Suprapubic skin (tissue), 4 donors: ENCODE data around the gene PIP5K1B. TPM values are rescaled to one million over a fixed set of nuclear protein-coding genes. Genes with fewer than 3 reads are reported as not detected.

Experiments
- DNase-seq, 2 donors: peaks; one replicate each; pipeline ENCODE4 v3.0.0-alpha.2; 2019; ENCODE audit warnings: low spot score in 2 of 2
- H3K27ac ChIP-seq: fragments of 200-600 bp; sonication (generic); one replicate; pipeline ENCODE4 v1.5.1; 2019
- H3K27me3 ChIP-seq: fragments of 200-600 bp; sonication (generic); one replicate; pipeline ENCODE4 v1.5.1; 2019
- H3K36me3 ChIP-seq: fragments of 200-600 bp; sonication (generic); one replicate; pipeline ENCODE4 v1.5.1; 2019
- H3K4me1 ChIP-seq: fragments of 200-600 bp; sonication (generic); one replicate; pipeline ENCODE4 v1.5.1; 2019
- H3K4me3 ChIP-seq: fragments of 200-600 bp; sonication (generic); one replicate; pipeline ENCODE4 v1.5.1; 2019; ENCODE audit warnings: mild to moderate bottlenecking
- H3K9me3 ChIP-seq: fragments of 200-600 bp; sonication (generic); one replicate; pipeline ENCODE4 v1.5.1; 2019
- EP300 ChIP-seq: sonication (generic); formaldehyde crosslinking; IDR thresholded peaks from one replicate; pipeline ENCODE4 v1.6.1; 2017; ENCODE audit warnings: antibody characterized with exemption
- POLR2A ChIP-seq, 2 donors: fragments of 450-650 bp; IDR thresholded peaks; one replicate each; pipeline ENCODE4 v1.6.1; 2017; ENCODE audit warnings: antibody characterized with exemption in 2 of 2, mild to moderate bottlenecking in 2 of 2, moderate library complexity in 2 of 2
- POLR2AphosphoS5 ChIP-seq, 3 donors: sonication (generic); formaldehyde crosslinking; IDR thresholded peaks; one replicate each; pipeline ENCODE4 v1.6.1; 2017; ENCODE audit warnings: antibody characterized with exemption in 3 of 3
- WGBS: methylation state at CpG from one replicate; pipeline ENCODE4 v1.1.5; 2018; 5-methylcytosine and 5-hydroxymethylcytosine counted together
- total RNA-seq, 4 donors: library from RNA; depleted of rRNA; stranded (reverse); fragments of >200 nt; gene quantifications; one replicate each; pipeline ENCODE4 v1.1.0, GENCODE V29; 2016
- TF ChIP-seq, protein P1 (sequence below), 2 donors: fragments of 200-600 bp in 1 of 2; fragments of 450-650 bp in 1 of 2; sonication (generic) in 1 of 2; IDR thresholded peaks; one replicate each; pipeline ENCODE4 v1.5.1; 2016 to 2019; ENCODE audit warnings: antibody characterized with exemption in 2 of 2, mild to moderate bottlenecking in 1 of 2, moderate library complexity in 1 of 2

PIP5K1B gene
- total RNA-seq, 4 donors from 2014 or later, result 1.7 to 7.8 (median 3.4) TPM

DNA sequence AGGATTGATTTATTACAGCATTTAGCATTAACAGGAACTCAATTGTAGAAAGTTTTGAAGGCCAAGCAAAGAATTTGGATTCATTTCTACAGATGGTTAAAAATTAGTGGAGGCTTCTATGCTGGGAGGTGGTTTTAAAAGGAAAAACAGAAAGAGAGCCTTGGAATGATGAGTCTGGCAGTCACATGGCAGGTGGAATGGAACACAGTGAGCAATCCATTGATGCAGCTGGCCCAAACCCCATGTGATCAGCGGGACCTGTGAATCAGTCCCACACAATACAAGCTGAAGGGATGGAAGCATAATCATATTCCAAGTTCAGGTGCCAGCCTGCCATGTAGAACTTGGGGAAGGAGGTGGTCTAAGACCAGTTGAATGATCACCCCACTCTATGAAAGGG, 147.9 kb downstream of the PIP5K1B start:
- Histone ChIP-seq H3K9me3 (no peaks in the 10 kb centered on the region), H3K4me3 (no peak overlapping the region), H3K27ac (no peak overlapping the region), H3K4me1 (no peaks in the 10 kb centered on the region), H3K27me3 (no peaks in the 10 kb centered on the region), H3K36me3 (no peaks in the 10 kb centered on the region)
- no peak for DNase-seq
- TF ChIP-seq, protein P1, sequence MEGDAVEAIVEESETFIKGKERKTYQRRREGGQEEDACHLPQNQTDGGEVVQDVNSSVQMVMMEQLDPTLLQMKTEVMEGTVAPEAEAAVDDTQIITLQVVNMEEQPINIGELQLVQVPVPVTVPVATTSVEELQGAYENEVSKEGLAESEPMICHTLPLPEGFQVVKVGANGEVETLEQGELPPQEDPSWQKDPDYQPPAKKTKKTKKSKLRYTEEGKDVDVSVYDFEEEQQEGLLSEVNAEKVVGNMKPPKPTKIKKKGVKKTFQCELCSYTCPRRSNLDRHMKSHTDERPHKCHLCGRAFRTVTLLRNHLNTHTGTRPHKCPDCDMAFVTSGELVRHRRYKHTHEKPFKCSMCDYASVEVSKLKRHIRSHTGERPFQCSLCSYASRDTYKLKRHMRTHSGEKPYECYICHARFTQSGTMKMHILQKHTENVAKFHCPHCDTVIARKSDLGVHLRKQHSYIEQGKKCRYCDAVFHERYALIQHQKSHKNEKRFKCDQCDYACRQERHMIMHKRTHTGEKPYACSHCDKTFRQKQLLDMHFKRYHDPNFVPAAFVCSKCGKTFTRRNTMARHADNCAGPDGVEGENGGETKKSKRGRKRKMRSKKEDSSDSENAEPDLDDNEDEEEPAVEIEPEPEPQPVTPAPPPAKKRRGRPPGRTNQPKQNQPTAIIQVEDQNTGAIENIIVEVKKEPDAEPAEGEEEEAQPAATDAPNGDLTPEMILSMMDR (IDR thresholded peaks at IDR 0.05), result no peak
- no peak for TF ChIP-seq POLR2AphosphoS5 (IDR thresholded peaks at IDR 0.05)
- TF ChIP-seq EP300, result no peak
- TF ChIP-seq POLR2A (IDR thresholded peaks at IDR 0.05), result no peak
- WGBS, result 100% methylated on average over 1 of the region's 1 CpG

DNA sequence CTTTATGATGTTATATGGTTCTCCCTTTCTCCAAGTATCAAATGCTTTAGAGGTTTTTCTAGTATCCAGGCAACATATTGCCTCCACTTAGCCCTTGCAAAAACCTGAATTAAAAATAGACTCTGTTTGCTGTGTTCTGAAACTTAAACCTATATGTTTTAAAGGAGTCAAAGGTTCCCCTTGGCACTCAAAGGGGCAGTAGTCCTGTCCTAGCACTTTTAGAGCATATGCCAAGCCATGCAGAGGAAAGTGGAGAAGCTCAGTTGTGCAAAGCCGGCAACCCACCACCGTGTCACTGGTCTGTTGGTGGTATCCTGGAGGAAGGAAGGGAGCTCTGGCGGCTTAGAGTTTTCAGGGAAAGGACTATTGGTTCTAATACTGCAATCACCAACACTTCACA, 154.3 kb downstream of the PIP5K1B start:
- 82% methylated on average over 3 of the region's 3 CpGs for WGBS
- Histone ChIP-seq H3K4me3 (no peak overlapping the region), H3K9me3 (no peaks in the 10 kb centered on the region), H3K36me3 (no peaks in the 10 kb centered on the region), H3K27me3 (no peaks in the 10 kb centered on the region), H3K27ac (no peak overlapping the region), H3K4me1 (no peaks in the 10 kb centered on the region)
- TF ChIP-seq POLR2AphosphoS5 (IDR thresholded peaks at IDR 0.05) (no peak), POLR2A (IDR thresholded peaks at IDR 0.05) (no peak), EP300 (no peak)
- TF ChIP-seq, protein P1 (IDR thresholded peaks at IDR 0.05), result no peak
- no peak for DNase-seq

DNA sequence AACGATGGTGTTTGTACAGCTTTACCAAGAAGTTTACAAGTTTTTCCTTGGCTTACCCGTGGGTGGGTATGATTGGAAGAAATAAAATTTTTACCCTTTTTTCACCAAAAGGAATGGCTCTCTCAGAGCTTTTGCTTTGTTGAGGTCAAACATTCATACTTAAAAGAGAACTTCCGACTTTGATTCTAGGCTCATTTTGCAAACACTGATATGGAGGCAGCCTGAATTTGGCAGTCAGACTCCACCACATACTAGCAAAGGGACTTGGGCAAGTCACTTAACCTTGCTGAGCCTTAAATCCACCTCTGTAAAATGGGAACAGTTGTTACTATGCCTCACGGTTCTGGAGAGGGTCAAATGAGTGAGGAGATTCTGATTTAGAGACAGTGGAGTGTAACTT, 155.4 kb downstream of the PIP5K1B start:
- H3K9me3 ChIP-seq, result no peaks in the 10 kb centered on the region
- 78% methylated on average over 4 of the region's 4 CpGs for WGBS
- no peak overlapping the region for H3K27ac ChIP-seq
- no peak for TF ChIP-seq POLR2AphosphoS5 (IDR thresholded peaks at IDR 0.05)
- no peak for TF ChIP-seq POLR2A (IDR thresholded peaks at IDR 0.05)
- TF ChIP-seq EP300, result no peak
- TF ChIP-seq, protein P1 (IDR thresholded peaks at IDR 0.05), result no peak
- no peak overlapping the region for H3K4me3 ChIP-seq
- no peaks in the 10 kb centered on the region for H3K36me3 ChIP-seq
- H3K4me1 ChIP-seq, result no peaks in the 10 kb centered on the region
- no peak for DNase-seq
- no peaks in the 10 kb centered on the region for H3K27me3 ChIP-seq

DNA sequence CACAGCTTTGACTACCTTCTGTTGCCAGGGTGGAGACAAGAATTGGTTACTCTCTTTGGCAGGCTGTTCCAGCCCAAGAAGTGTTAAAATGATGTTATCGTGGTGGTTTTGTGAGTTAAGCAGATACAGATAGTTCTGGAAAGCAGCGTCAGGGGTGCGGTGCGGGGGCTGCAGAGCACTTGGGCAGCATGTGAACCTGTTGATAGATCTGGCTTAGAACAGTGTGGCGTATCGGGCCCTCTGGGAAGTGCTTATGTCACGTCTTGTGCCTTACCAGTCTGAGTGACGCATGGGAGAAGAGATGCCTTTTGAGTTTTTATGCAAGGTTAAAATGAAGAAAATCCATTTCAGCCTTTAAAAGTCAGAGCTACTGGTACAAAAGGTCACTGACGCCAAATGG, 156.4 kb downstream of the PIP5K1B start:
- no peak for DNase-seq
- Histone ChIP-seq H3K27me3 (no peaks in the 10 kb centered on the region), H3K9me3 (no peaks in the 10 kb centered on the region), H3K36me3 (no peaks in the 10 kb centered on the region), H3K4me1 (no peaks in the 10 kb centered on the region), H3K27ac (no peak overlapping the region), H3K4me3 (no peak overlapping the region)
- TF ChIP-seq EP300 (no peak), POLR2A (IDR thresholded peaks at IDR 0.05) (no peak), POLR2AphosphoS5 (IDR thresholded peaks at IDR 0.05) (no peak)
- TF ChIP-seq, protein P1 (IDR thresholded peaks at IDR 0.05), result no peak
- WGBS, result 78% methylated on average over 9 of the region's 9 CpGs

DNA sequence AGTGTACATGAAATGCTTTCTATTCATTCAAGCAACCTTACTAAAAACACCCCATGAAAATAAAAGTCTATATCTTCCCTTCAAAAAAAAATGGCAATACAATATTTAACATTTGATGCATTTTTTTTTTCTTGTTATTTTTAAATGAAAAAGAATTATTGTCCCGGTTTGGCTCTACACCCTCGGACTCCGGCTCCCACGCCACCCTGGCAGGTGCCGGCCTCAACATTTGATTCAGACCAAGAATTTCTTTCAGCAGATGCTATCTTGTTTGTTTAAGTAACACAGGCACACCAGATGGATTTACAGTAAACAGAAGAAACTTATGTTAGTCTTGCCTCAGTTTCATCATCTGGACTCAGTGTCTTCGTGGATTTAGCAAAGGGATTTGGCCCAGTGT, 162.0 kb downstream of the PIP5K1B start:
- Histone ChIP-seq H3K27me3 (no peaks in the 10 kb centered on the region), H3K4me1 (no peaks in the 10 kb centered on the region), H3K36me3 (no peaks in the 10 kb centered on the region), H3K4me3 (no peak overlapping the region), H3K9me3 (no peaks in the 10 kb centered on the region), H3K27ac (no peak overlapping the region)
- TF ChIP-seq POLR2A (IDR thresholded peaks at IDR 0.05), result no peak
- TF ChIP-seq EP300, result no peak
- no peak for TF ChIP-seq POLR2AphosphoS5 (IDR thresholded peaks at IDR 0.05)
- TF ChIP-seq, protein P1 (IDR thresholded peaks at IDR 0.05), result no peak
- WGBS, result 93% methylated on average over 6 of the region's 6 CpGs
- DNase-seq, result no peak
